Right ventricle myocardium inferior (tissue), 1 donor: Measurements from ENCODE around the gene CASP6. TPM values are rescaled to one million over a fixed set of nuclear protein-coding genes. Genes with fewer than 3 reads are reported as not detected.

Experiments
- total RNA-seq: library from RNA; stranded (reverse); fragmentation: NEBNext Ultra II Directional; extraction: Animal tissue kit (Norgen Biotek cat#: 25700); gene quantifications from one replicate; pipeline ENCODE4 v1.2.1, GENCODE V29; 2021
- donor health status: DM: no; HTN: yes; CAD: no; lungs with severe emphysema.

Gene CASP6
- total RNA-seq, 1 donor from 2014 or later, result 8.9 TPM

Other genes with a start within 250 kb of the CASP6 start
- 5.1 TPM for gene MCUB, start 143.2 kb downstream of the CASP6 start, total RNA-seq
- 64.8 TPM for gene PLA2G12A, start 26.6 kb upstream of the CASP6 start, total RNA-seq
- gene CFI, start 98.6 kb upstream of the CASP6 start, total RNA-seq, result 11.5 TPM
- 7.5 TPM for gene GAR1, start 112.3 kb upstream of the CASP6 start, total RNA-seq
- not detected for gene RRH, start 124.5 kb upstream of the CASP6 start, total RNA-seq
- gene LRIT3, start 144.7 kb upstream of the CASP6 start, total RNA-seq, result not detected
- gene EGF, start 209.4 kb upstream of the CASP6 start, total RNA-seq, result 13.1 TPM